GM18517 (cell line): Measurements from ENCODE around the gene KLHL5.
"Not testable (repeated sequence)": the region's sequence is repeated elsewhere in the genome, so short reads cannot be mapped to it uniquely, and the experiment has no call there.

Experiments
- ATAC-seq: cut with Tn5 transposase; IDR thresholded peaks from one replicate; pipeline ENCODE4 v1.9.1; 2021; ENCODE audit warnings: mild to moderate bottlenecking, moderate library complexity; ENCODE audit not compliant: unreplicated experiment

Gene KLHL5

GRCh38 chr4:39097290-39097689 lies 35.3 kb downstream of the KLHL5 start:
- ATAC-seq, result no peak

GRCh38 chr4:39102297-39102696 lies 40.3 kb downstream of the KLHL5 start:
- no peak for ATAC-seq

GRCh38 chr4:39103291-39103690 lies 41.3 kb downstream of the KLHL5 start:
- ATAC-seq, result no peak

GRCh38 chr4:39104255-39104654 lies 42.2 kb downstream of the KLHL5 start:
- ATAC-seq, result no peak

- no peak for ATAC-seq
Measured at GRCh38 chr4:39106011-39106410, 44.0 kb downstream of the KLHL5 start.

GRCh38 chr4:39114436-39114835 lies 52.4 kb downstream of the KLHL5 start:
- ATAC-seq, result no peak

GRCh38 chr4:39118034-39118658 lies 56.1 kb downstream of the KLHL5 start:
- no peak for ATAC-seq

GRCh38 chr4:39120418-39120817 lies 58.4 kb downstream of the KLHL5 start:
- no peak for ATAC-seq

GRCh38 chr4:39124885-39125599 lies 63.0 kb downstream of the KLHL5 start:
- ATAC-seq, result peak; percentile 66

- no peak for ATAC-seq
Measured at GRCh38 chr4:39125600-39125985, 63.6 kb downstream of the KLHL5 start.

- no peak for ATAC-seq
Measured at GRCh38 chr4:39126256-39127095, 64.4 kb downstream of the KLHL5 start.

- ATAC-seq, result no peak
Measured at GRCh38 chr4:39133623-39134022, 71.6 kb downstream of the KLHL5 start.

- no peak for ATAC-seq
Measured at GRCh38 chr4:39134683-39135306, 72.8 kb downstream of the KLHL5 start.

GRCh38 chr4:39138227-39138626 lies 76.2 kb downstream of the KLHL5 start:
- ATAC-seq, result not testable (repeated sequence)

GRCh38 chr4:39146211-39146610 lies 84.2 kb downstream of the KLHL5 start:
- no peak for ATAC-seq

GRCh38 chr4:39154009-39154408 lies 92.0 kb downstream of the KLHL5 start:
- ATAC-seq, result no peak

GRCh38 chr4:39157520-39157919 lies 95.5 kb downstream of the KLHL5 start:
- ATAC-seq, result no peak

- peak; percentile 36 for ATAC-seq
Measured at GRCh38 chr4:39166177-39166576, 104.1 kb downstream of the KLHL5 start.

- ATAC-seq, result peak; percentile 42
Measured at GRCh38 chr4:39166669-39167068, 104.6 kb downstream of the KLHL5 start.

- ATAC-seq, result no peak
Measured at GRCh38 chr4:39169426-39169825, 107.4 kb downstream of the KLHL5 start.

- ATAC-seq, result no peak
Measured at GRCh38 chr4:39170301-39170700, 108.3 kb downstream of the KLHL5 start.
